GM21381 (cell line): ENCODE results near the gene CCDC177.

Experiments used
- ATAC-seq: cut with Tn5 transposase; IDR thresholded peaks from one replicate; pipeline ENCODE4 v1.9.1; 2021; ENCODE audit warnings: mild to moderate bottlenecking, moderate library complexity; ENCODE audit not compliant: unreplicated experiment

Gene CCDC177

DNA sequence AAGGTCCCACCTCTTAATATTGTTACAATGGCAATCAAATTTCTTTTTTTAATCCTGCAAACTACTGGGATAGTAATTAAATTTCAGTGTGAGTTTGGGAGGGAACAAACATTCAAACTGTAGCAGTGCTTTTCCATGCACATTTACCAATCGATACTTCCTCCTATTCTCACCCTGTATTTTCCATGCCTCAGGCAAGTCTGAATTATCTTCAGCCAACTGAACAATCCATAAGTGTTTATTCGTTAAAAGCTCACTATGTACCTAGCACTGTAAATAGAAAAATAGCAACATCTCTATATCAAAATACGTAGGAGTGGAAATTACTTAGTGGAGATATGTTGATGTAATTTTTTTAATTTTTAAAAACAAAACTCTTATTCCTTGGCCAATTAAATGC, 43.5 kb downstream of the CCDC177 start:
- ATAC-seq, result no peak

DNA sequence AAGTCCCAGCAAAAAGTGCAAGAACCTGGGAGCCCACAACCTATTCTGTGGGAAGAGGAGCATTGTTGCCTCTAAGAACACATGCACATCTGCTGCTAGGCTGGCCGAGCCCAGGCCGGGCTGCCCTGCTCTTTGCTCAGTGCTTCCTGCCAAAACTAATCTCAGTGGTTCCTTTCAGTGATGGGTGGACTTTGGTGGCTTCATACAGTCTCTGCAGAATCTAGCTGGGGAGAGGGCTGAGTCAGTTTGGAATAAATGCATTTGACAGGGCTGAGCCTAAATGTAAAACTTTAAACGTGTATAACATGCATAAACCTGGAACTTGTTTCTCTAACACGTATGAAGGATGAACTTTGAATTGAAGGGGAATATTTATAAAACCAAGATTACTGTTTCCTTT, 44.6 kb downstream of the CCDC177 start:
- no peak for ATAC-seq

DNA sequence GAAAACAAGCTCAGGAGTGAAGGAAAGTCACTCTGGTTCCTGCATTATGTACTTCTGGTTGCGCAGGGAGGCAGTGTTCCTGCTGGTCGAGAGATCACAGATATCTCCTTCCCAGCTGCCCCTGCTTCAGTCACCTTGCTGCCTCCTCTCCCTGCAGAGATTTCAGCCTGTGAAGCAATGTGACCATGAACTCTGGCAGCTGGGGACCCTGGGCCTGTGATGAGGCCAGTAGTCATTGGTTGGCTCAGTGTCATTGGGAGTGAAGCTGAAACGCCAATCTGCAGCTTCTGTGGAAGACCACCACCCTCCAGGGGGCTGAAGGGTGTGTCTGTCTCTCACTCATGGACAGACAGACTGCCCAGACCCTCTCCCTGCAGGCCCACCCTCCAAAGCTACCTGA, 45.1 kb downstream of the CCDC177 start:
- ATAC-seq, result no peak

DNA sequence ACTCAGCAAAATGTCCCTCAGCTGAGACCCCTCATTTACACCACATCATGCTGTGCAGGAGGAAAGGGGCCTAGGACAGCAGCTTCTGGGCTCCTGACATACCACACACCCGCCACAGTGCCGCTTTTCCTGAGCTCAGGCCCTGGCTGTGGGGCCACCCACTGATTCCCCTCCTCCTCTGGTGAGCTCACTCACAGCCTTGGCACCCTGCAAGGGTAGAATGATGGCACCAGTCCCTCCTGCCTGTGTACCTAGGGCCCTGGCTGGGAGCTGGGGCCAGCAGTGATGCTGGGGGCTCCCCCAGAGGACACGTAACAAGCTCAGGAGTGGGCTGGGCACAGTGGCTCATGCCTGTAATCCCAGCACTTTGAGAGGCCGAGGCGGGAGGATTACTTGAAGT, 45.7 kb downstream of the CCDC177 start:
- ATAC-seq, result no peak

DNA sequence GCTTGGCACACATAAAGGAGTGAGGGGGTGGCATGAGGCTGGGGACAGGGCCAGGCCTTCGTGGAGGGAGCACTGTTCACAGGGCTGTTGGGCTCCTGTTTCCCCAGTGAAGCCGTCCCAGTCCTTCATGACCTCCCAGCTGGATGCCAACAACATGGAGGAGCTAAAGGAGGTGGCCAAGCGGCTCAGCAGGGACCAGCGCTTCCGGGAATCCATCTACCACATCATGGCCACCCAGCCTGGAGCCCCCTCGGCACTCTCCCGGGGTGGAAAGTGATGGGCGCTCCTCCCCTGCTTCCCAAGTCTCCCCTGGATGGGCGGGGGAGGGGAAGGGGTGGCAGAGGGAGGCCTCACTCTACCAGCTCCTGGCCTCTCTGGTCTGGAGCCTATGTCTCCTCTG, 46.5 kb downstream of the CCDC177 start:
- no peak for ATAC-seq

DNA sequence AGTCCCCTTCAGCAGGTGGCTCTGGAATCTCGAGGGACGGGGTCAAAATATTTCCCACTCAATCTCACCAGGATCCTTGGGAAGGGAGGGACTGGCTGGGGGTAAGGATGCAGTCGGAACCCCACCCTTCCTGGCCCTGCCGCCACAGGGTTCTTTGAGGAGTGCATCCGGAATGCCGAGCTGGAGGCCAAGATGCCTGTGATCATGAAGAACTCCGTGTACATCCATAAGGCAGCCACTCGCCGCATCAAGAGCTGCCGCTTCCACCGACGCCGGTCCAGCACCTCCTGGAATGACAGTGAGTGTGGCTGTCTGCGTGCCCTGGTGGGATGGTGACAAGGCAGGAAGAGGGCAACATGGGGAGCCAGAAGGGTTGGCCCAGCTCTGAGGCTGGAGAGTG, 47.0 kb downstream of the CCDC177 start:
- no peak for ATAC-seq

DNA sequence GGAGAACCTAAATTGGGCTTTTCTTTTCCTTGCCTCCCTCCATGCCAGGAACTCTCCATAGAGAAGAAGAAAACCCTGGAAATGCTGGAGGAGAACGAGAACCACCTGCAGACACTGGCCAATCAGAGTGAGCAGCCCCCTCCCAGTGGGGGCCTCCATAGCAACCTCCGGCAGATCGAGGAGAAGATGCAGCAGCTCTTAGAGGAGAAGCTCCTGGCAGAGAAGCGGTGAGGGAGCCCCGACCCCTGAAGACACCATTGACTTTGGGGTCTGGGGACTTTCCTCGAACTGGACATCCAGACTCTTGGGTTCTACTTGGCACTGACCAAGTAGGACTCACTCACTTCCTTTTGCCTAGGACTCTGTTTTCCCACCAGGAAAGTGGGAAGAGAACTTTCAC, 48.8 kb downstream of the CCDC177 start:
- no peak for ATAC-seq

DNA sequence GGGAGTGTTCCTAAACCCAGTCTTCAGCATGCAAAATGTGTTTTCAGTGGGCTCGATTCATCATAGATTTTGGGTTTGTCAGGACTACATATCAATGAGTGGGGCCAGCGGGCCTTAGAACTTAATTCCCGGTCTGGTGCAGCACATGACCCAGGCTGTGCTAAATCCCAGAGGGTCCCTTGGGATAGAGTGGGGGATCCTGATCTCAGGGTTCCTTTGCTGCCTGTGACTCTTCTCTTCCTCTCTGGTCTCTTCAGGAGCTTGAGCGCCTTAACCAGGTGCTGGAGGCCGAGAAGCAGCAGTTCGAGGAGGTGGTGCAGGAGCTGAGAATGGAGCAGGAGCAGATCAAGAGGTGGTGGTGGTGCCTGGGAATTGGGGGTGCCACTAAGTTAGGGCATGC, 52.6 kb downstream of the CCDC177 start:
- ATAC-seq, result no peak
